HG02798 (cell line): Measurements from ENCODE around the gene CCDC17.
"Not testable (repeated sequence)": the region's sequence is repeated elsewhere in the genome, so short reads cannot be mapped to it uniquely, and the experiment has no call there.

ENCODE experiments used
- ATAC-seq: cut with Tn5 transposase; IDR thresholded peaks from one replicate; pipeline ENCODE4 v1.9.1; 2021; ENCODE audit warnings: mild to moderate bottlenecking; ENCODE audit not compliant: unreplicated experiment, poor library complexity

CCDC17 gene

DNA sequence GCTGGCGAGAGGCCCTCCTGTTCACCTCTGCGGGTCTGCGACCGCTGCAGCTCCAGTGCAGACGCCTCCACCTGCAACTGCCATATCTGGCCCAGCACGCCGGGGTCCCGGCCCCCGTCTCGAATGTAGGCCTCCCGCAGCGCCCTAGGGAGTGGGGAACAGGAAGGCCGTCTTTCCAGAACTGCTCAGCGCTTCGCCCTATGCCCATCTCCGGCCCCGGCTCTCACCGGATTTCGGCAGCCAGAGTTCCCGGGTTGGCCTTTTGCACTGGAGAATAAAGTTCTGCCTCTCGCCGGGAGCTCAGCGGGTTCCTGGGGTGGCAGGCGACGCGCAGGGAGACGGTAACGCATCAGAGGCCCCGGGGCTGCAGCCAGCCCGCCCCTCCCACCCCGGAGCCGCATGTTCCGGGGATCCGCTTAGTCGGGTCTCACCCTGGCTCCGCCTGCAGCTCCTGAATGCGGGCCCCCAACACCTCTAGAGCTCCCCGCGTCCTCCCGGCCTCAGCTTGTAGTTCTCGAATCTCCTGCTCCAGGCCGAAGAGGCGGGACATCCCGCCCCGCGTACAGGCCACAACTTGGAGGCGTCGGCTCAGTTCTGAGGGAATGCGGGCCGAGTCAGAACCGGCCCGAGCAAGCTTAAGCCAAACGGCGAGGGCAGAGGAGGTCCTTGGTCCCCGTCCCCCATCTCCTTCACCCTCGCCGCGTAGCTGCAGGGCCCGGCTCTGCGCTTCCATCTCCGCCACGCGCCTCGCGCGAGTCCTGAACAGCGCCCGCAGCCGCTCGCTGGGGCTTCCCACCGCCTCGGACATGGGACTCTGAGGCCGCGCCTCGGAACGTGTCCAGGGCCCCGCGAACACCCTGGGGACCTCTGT lies 1.1 kb downstream of the CCDC17 start:
- no peak for ATAC-seq

DNA sequence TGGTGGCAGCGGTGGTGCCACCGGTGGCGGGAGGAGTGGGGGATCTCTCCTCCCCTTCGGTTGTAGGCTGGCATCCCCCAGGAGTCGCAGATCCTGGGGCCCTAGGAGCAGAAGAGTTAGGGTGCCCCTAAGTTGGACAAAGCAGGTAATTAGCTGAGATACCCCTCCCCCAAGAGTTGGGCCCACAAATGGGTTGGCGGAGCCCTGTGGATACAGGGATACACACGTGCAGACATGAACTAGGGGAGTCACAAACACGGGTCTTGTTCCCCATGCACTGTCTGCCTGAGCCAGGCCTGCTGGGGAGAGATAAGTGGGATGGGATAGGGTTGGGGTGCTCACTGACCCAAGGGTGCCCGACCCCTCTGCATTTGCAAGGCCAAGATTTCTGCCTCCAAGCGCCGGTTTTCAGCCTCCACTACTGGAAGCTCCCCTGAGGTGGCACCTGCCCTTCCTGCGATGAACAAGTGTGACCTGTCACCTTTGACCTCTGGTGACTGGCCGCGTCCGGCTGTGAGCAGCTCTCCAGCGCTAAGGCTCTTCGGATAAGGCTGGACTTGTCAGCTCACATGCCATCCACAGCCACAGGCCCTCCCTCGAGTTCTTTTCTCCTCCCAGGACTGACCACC lies 1.8 kb downstream of the CCDC17 start:
- ATAC-seq: no peak

- no peak for ATAC-seq
Measured at GRCh38 chr1:45621501-45621836, 2.4 kb downstream of the CCDC17 start.

DNA sequence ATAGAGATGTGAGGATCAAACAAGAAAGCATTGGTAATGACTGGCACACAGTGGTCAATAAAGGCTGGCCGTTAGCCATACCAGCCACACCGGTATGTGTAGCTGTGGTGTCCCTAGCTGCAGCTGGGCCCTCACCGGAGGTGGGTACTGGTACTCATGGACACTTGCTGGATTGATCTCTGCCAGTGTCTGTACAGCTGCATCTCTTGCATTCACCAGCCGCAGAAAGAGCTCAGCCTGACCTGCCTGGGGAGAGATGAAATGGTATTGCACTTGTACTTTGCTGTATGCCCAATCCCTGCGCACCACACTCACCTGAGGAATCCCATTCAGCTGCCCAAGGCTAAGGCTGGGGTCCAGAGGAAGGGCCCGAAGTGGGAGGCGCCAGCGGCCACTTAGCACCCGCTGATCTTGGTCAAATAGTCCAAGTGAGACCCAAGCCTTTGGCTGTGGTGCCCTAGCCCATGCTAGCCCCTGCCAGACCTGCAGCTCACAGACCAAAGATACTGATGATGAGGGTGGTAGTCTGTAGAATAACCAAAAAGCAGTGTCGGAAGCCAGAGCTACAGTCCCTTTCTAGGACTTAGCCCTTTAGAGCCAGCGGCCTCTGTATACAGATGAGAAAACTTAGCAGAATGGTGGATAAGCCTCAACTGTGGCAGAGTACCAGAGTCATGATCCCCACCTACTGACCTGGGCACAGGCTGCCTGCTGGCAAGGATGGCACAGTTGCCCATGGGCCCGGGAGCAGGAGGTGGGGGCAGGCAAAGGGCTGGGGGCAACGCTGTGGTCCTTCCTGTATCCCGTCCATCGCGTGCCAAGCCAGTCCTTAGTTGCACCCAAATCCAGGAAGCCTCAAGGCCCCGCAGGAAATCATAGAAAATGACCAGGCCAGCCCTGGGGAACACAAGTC lies 3.0 kb downstream of the CCDC17 start:
- ATAC-seq: no peak

GRCh38 chr1:45619149-45619921 lies 4.5 kb downstream of the CCDC17 start:
- no peak for ATAC-seq

DNA sequence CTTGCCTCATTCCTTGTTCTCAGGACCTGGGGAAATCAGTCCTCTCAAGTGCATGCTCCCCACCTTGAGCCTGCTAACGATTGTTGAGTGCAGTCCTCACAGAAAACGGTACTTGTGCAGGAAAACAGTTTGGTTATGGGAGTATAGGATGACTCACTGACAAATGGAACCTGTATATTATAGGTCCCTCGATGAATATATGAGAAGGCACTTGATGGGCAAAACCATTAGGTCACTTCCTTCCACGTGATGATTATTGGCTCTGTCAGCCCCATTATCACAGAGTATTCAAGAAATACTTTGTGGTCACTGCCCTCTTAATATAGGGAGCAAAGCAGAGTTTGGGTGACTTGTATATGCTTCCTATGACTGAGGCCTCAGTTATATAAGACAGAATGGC lies 6.2 kb downstream of the CCDC17 start:
- no peak for ATAC-seq

DNA sequence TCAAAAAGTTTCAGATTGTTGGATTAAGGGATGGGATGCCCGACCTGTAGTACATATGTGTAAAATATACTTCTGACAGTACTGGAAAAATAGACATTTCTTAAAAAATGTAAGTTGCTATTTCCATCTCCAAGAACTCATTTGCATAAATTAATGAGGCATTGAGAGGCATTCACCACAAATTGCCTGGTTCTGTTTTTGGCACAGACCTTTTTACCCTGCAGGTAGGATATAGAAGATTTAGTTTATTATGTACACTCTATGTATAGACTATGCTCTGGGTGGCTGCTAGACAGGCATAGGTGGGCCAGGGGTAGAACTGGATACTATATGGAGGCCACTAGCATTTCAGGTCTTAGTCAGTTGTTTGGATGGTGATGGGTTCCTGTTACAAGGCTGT lies 8.0 kb downstream of the CCDC17 start:
- ATAC-seq: no peak

DNA sequence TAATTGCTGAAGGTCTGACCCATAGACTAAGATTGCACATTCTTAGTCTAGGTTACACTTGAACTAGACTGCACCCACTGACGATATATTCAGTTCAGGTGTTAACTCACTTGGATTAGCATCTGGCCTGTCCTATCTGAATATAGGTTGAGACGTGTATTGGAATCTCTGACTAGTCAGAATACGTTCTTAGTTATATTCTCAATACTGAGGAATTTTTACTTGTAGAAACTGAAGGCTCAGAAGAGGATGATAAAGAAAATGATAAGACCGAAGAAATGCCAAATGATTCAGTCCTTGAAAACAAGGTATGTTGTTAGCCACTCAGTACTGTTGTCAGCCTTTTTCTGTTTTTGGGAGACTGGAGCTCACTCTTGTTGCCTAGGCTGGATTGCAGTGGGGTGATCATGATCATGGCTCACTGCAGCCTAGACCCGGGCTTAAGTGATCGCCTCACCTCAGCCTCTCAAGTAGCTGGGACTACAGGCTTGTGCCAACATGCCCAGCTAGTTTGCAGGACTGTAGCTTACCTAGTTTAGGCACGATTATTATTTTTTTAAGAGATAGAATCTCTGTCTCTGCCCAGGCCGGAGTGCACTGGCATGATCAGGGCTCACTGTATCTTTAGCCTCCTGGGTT lies 10.8 kb downstream of the CCDC17 start:
- ATAC-seq: no peak

DNA sequence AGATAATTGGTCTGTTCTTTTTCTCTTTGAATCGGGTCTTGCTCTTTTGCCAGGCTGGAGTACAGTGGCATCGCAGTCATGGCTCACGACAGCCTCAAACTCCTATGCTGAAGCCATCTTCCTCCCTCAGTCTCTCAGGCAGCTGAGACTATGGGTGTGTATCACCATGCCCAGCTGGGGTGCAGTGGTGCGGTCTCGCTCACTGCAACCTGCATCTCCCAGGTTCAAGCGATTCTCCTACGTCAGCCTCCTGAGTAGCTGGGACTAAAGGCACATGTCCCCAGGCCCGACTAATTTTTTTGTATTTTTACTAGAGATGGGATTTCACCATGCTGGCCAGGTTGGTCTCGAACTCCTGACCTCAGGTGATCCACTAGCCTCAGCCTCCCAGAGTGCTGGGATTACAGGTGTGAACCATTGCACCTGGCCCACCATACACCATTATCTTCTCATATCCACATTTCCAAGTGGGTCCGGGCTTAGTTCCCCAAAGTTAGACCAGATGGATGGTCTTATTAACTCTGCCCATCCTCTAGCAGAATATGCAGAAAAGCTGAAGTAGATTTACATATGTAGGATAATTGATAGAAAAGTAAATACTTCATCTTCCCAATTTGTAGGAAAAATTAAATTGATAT lies 13.1 kb downstream of the CCDC17 start:
- ATAC-seq: no peak

GRCh38 chr1:45608175-45609156 lies 15.4 kb downstream of the CCDC17 start:
- ATAC-seq: no peak

DNA sequence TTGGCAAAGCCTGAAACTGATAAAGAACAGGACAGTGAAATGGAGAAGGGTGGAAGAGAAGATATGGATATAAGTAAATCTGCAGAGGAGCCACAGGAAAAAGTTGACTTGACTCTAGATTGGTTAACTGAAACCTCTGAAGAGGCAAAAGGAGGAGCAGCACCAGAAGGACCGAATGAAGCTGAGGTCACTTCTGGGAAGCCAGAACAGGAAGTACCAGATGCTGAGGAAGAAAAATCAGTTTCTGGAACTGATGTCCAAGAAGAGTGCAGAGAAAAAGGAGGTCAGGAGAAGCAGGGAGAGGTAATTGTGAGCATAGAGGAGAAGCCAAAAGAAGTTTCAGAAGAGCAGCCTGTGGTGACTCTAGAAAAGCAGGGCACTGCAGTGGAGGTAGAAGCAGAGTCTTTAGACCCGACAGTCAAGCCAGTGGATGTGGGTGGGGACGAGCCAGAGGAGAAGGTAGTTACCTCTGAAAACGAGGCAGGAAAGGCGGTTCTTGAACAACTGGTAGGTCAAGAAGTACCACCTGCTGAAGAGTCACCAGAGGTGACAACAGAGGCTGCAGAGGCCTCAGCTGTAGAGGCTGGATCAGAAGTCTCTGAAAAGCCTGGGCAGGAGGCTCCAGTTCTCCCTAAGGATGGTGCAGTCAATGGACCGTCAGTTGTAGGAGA lies 16.3 kb downstream of the CCDC17 start:
- ATAC-seq: no peak

- ATAC-seq: no peak
Measured at GRCh38 chr1:45604239-45604638, 19.6 kb downstream of the CCDC17 start.

DNA sequence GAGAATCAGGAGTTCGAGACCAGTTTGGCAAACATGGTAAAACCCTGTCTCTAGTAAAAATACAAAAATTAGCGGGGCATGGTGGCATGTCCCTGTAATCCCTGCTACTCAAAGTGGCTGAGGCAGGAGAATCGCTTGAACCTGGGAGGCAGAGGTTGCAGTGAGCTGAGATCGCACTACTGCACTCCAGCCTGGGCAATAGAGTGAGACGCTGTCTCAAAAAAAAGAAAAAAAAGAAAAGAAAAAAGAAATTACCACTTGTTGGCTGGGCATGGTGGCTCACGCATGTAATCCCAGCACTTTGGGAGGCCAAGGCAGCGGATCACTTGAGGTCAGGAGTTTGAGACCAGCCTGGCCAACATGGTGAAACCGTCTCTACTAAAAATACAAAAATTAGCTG lies 27.1 kb downstream of the CCDC17 start:
- ATAC-seq: not testable (repeated sequence)

- no peak for ATAC-seq
Measured at GRCh38 chr1:45594412-45594811, 29.4 kb downstream of the CCDC17 start.

GRCh38 chr1:45589861-45590260 lies 34.0 kb downstream of the CCDC17 start:
- ATAC-seq: no peak

DNA sequence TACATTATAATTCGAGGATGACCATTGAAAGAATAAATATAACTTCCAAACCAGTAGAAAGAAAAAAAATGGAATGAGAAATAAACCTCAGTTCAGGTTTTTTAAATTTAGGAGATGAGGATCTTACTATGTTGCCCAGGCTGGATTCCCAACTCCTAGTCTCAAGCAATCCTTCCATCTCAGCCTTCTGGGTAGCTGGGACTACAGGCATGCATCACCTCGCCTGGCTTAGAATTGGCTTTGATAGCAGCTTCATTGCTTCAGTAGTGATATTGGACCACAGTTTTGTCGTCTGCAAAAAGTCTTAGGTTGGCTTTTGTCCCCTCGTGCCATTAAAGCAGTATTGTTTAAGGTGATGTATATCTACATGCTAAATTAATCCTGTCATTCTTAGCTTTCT lies 37.1 kb downstream of the CCDC17 start:
- no peak for ATAC-seq

DNA sequence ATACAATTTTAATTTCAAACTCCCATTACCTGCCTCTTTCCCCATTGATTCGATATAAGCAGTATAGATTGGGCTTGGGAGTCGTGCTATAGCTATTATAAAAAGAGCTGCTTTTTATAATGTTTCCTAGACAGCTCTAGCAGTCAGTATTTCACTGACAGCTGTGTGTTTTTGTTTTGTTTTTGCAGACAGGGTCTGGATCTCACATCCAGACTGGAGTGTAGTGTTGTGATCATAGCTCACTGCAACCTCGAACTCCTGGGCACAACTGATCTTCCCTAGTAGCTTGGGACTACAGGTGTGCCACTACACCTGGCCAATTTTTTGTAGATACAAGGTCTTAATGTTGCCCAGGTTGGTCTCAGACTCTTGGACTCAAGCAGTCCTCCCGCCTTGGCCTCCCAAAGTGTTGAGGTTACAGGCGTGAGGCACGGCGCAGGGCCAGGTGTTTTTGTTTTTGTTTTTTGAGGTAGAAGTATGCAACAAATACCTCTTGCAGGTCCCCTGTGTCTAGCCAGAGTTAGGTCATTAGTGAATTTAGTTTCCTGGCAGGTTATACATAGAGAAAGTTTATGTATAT lies 38.3 kb downstream of the CCDC17 start:
- ATAC-seq: no peak
